ENCODE data around the gene TCF4.
A peak's percentile ranks its signal among the peaks of the same experiment; 100 is the strongest.

TCF4 gene

DNA sequence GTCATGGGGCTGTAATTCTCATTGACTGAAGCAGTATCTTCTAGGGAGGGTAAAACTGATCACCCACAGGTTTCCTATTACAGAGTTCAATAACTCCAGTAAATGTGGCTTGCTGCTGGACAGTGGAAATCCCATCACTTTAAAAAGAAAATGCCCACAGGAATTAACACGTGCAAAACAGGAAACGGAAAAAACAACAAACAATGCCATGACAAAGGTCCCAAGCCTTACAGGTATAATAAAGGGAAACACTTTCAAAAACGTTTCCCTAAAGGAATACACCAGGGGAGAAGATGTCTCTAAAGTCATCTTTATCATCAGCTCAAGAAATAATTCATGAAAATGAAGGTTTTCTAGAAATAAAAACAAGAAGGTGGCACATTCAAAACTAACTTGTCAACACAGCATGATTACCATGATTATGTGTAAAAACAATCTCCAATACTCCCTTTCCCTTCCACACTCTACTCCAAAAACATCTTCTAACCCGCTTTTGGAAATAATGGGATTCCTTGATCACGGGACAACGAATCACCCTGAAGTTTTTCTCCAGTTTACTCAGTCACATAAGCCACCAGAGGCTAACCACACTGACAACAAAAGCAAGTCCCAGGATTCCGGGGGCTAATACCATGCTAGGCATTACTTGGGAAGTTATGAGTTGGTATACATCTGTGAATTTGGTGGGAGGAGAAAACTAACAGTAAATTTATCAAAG lies 167.9 kb downstream of the TCF4 start:
- Histone ChIP-seq H3K27me3 (ENCODE audit: control insufficient read depth in 1 of 2, insufficient read depth in 2 of 2, low read length in 2 of 2) (no peaks in the 10 kb centered on the region), H3K36me3 (ENCODE audit: control insufficient read depth in 1 of 2, insufficient read depth in 2 of 2, low read length in 2 of 2) (no peaks in the 10 kb centered on the region), H3K9me3 (ENCODE audit: control insufficient read depth in 1 of 2, low read length in 2 of 2) (no peaks in the 10 kb centered on the region), H3K4me1 (ENCODE audit: control insufficient read depth in 1 of 2, insufficient read depth in 2 of 2, low read length in 2 of 2) (no peaks in the 10 kb centered on the region), H3K4me3 (ENCODE audit: low read depth in 1 of 2, low read length in 2 of 2) (peak overlapping the region; percentile 2 to 37), H3K9ac (ENCODE audit: low read depth in 1 of 2, low read length in 2 of 2) (peak overlapping the region in 1 of 2 donors; percentile 15), H3K27ac (ENCODE audit: low read depth, low read length) (peak overlapping the region; percentile 30)

DNA sequence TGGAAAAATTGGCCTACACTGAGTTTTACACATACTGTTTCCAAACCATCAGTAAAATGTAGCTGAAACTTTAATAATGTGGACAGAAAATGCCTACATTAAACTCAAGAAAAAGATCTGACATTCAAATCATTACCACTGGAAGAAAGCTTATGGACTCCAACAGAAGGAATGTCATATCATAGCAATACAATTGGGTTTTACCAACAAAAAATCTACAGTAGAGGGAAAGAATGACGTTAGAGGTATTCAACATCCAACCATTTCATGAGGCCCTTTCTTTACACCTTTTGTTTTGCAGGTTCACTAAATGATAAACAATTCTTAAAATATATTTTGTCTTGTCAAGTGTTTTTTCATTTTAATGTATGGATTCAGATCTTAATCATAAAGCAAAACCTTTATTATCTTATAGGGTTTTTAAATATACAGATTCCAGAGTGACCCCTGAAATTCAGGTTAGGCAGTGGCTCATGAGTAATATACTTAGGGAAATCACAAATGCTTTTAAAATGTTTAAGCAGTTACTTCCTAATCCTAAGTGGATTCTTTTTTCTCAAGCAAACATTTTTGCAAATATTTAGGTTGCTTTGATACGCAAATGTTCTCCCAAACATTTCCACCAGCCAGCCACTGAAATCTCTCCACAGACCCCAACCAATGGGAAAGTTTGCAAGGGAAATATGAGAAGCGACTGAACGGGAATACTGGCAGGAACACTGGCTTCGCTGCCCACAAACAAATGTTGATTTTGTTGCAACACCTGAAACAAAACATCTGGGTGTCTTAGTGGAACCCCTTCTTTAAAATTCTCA lies 168.7 kb downstream of the TCF4 start:
- Histone ChIP-seq H3K4me3 (ENCODE audit: low read depth in 1 of 2, low read length in 2 of 2) (peak overlapping the region in 1 of 2 donors; percentile 37), H3K9ac (ENCODE audit: low read depth in 1 of 2, low read length in 2 of 2) (no peak overlapping the region), H3K36me3 (ENCODE audit: control insufficient read depth in 1 of 2, insufficient read depth in 2 of 2, low read length in 2 of 2) (no peaks in the 10 kb centered on the region), H3K9me3 (ENCODE audit: control insufficient read depth in 1 of 2, low read length in 2 of 2) (no peaks in the 10 kb centered on the region), H3K4me1 (ENCODE audit: control insufficient read depth in 1 of 2, insufficient read depth in 2 of 2, low read length in 2 of 2) (no peaks in the 10 kb centered on the region), H3K27me3 (ENCODE audit: control insufficient read depth in 1 of 2, insufficient read depth in 2 of 2, low read length in 2 of 2) (no peaks in the 10 kb centered on the region), H3K27ac (ENCODE audit: low read depth, low read length) (peak overlapping the region; percentile 2)

DNA sequence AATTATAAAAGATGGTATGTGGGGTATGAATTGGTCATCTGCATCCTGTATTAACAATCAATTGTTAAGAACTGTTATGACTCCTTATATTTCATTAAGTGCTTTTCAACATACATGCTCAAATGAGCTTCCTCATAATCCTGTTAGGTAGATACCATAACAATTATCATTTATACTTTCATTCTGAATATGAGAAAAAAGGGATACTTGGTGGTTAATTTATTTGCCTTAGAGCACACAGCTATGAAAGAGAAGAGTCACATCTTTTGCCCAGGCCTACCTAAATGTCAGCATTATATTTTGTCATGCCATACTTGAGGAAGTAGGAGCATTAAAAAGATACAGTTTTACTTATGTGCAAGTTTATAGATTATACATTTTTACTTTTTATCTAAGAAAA lies 169.6 kb downstream of the TCF4 start:
- Histone ChIP-seq H3K9ac (ENCODE audit: low read depth in 1 of 2, low read length in 2 of 2) (no peak overlapping the region), H3K36me3 (ENCODE audit: control insufficient read depth in 1 of 2, insufficient read depth in 2 of 2, low read length in 2 of 2) (no peaks in the 10 kb centered on the region), H3K27me3 (ENCODE audit: control insufficient read depth in 1 of 2, insufficient read depth in 2 of 2, low read length in 2 of 2) (no peaks in the 10 kb centered on the region), H3K27ac (ENCODE audit: low read depth, low read length) (no peak overlapping the region), H3K4me3 (ENCODE audit: low read depth in 1 of 2, low read length in 2 of 2) (no peak overlapping the region), H3K9me3 (ENCODE audit: control insufficient read depth in 1 of 2, low read length in 2 of 2) (no peaks in the 10 kb centered on the region), H3K4me1 (ENCODE audit: control insufficient read depth in 1 of 2, insufficient read depth in 2 of 2, low read length in 2 of 2) (no peaks in the 10 kb centered on the region)

DNA sequence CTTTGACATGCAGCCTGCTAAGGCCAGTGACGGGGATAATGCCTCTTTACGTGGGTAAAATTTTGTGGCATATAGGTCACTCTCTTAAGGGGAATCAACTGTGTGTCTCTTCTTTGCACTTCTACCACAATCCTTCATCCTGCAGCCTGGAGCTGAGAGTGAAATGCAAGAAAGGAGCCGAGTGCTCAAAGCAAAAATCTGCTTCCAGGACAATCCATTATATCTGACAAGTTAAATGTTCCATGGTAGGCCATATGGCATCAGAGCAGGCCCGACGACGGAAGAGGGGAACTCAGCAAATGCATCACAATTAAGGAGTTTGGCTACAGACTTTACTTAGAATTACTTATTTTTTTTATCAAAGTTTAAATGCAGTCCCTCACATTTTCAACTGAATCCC lies 171.2 kb downstream of the TCF4 start:
- Histone ChIP-seq H3K4me1 (ENCODE audit: control insufficient read depth in 1 of 2, insufficient read depth in 2 of 2, low read length in 2 of 2) (no peaks in the 10 kb centered on the region), H3K9ac (ENCODE audit: low read depth in 1 of 2, low read length in 2 of 2) (no peak overlapping the region), H3K27ac (ENCODE audit: low read depth, low read length) (no peak overlapping the region)

DNA sequence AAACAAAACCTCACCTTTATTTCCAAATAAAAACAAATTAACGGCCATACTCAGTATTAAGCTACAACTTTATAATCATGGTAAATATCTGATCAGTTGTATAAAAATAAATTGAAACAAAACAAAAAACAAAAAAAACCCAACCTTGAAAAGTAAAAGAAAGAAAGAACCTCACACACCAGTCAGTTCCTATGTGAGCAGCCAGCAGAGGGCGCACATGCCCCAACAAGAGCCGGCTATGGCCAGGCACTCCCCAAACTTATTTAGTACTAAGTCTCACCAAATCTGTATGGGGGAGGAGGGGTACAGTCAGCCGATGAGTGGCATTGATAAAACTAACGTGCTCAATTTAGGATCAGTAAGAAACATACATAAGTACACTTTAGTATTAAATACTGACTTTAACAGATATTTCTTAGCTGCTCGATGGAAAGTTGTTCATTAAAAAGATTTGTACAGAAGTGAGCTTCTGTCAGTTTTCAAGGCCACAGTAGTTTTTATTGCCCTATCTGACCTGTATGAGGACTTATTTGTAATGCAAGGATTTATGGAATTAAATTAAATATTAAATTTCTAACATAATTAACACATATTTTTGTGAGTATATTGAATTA lies 172.6 kb downstream of the TCF4 start:
- Histone ChIP-seq H3K27ac (ENCODE audit: low read depth, low read length) (no peak overlapping the region), H3K27me3 (ENCODE audit: control insufficient read depth in 1 of 2, insufficient read depth in 2 of 2, low read length in 2 of 2) (no peaks in the 10 kb centered on the region), H3K4me1 (ENCODE audit: control insufficient read depth in 1 of 2, insufficient read depth in 2 of 2, low read length in 2 of 2) (no peaks in the 10 kb centered on the region), H3K4me3 (ENCODE audit: low read depth in 1 of 2, low read length in 2 of 2) (no peak overlapping the region), H3K9ac (ENCODE audit: low read depth in 1 of 2, low read length in 2 of 2) (no peak overlapping the region), H3K36me3 (ENCODE audit: control insufficient read depth in 1 of 2, insufficient read depth in 2 of 2, low read length in 2 of 2) (no peaks in the 10 kb centered on the region), H3K9me3 (ENCODE audit: control insufficient read depth in 1 of 2, low read length in 2 of 2) (no peaks in the 10 kb centered on the region)

More for the DNA sequence above, 171.2 kb downstream of the TCF4 start:
- H3K9me3 ChIP-seq (ENCODE audit: control insufficient read depth in 1 of 2, low read length in 2 of 2), result no peaks in the 10 kb centered on the region
- H3K27me3 ChIP-seq (ENCODE audit: control insufficient read depth in 1 of 2, insufficient read depth in 2 of 2, low read length in 2 of 2), result no peaks in the 10 kb centered on the region
- H3K36me3 ChIP-seq (ENCODE audit: control insufficient read depth in 1 of 2, insufficient read depth in 2 of 2, low read length in 2 of 2), result no peaks in the 10 kb centered on the region
- no peak overlapping the region for H3K4me3 ChIP-seq (ENCODE audit: low read depth in 1 of 2, low read length in 2 of 2)

DNA sequence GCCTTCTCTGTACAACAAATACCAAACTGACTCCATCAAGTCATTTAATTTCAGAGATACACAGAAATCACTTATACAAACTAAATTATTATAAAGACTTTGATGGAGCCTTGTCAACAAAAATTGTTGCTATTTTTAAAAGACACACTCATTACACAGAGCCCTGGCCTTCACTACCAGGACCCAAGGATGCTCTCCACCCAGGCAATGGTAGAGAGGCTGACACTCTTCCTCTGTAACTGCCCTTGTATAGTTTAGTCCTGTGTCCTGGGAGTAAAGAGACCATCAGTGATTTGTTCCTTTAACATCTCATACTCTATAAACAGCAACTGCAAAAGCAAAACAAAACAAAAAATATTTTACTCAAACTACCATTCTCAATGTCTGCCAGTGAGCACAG lies 173.5 kb downstream of the TCF4 start:
- Histone ChIP-seq H3K4me3 (ENCODE audit: low read depth in 1 of 2, low read length in 2 of 2) (no peak overlapping the region), H3K9me3 (ENCODE audit: control insufficient read depth in 1 of 2, low read length in 2 of 2) (no peaks in the 10 kb centered on the region), H3K27me3 (ENCODE audit: control insufficient read depth in 1 of 2, insufficient read depth in 2 of 2, low read length in 2 of 2) (no peaks in the 10 kb centered on the region), H3K4me1 (ENCODE audit: control insufficient read depth in 1 of 2, insufficient read depth in 2 of 2, low read length in 2 of 2) (no peaks in the 10 kb centered on the region), H3K9ac (ENCODE audit: low read depth in 1 of 2, low read length in 2 of 2) (no peak overlapping the region), H3K36me3 (ENCODE audit: control insufficient read depth in 1 of 2, insufficient read depth in 2 of 2, low read length in 2 of 2) (no peaks in the 10 kb centered on the region), H3K27ac (ENCODE audit: low read depth, low read length) (no peak overlapping the region)

DNA sequence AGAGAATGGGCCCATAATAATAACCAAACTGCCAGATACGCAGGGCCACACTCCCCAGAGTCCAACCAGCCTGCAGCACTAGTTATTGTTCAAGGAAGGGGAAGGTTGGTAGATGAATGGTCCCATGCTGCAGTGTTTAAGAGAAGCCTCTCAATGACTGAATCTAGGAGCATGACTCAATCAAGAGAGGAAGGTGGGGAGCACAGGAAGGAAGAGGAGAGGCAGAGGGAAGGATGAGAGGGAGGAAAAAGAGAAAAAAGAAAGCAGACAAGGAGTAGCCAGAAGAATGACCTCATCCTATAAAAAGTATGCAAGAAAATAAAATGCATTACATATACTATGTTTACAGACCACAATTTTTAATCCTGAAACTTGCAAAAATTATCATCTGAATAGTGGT lies 174.5 kb downstream of the TCF4 start:
- Histone ChIP-seq H3K9me3 (ENCODE audit: control insufficient read depth in 1 of 2, low read length in 2 of 2) (no peaks in the 10 kb centered on the region), H3K4me1 (ENCODE audit: control insufficient read depth in 1 of 2, insufficient read depth in 2 of 2, low read length in 2 of 2) (no peaks in the 10 kb centered on the region), H3K36me3 (ENCODE audit: control insufficient read depth in 1 of 2, insufficient read depth in 2 of 2, low read length in 2 of 2) (no peaks in the 10 kb centered on the region), H3K9ac (ENCODE audit: low read depth in 1 of 2, low read length in 2 of 2) (no peak overlapping the region), H3K27me3 (ENCODE audit: control insufficient read depth in 1 of 2, insufficient read depth in 2 of 2, low read length in 2 of 2) (no peaks in the 10 kb centered on the region), H3K27ac (ENCODE audit: low read depth, low read length) (no peak overlapping the region), H3K4me3 (ENCODE audit: low read depth in 1 of 2, low read length in 2 of 2) (no peak overlapping the region)

DNA sequence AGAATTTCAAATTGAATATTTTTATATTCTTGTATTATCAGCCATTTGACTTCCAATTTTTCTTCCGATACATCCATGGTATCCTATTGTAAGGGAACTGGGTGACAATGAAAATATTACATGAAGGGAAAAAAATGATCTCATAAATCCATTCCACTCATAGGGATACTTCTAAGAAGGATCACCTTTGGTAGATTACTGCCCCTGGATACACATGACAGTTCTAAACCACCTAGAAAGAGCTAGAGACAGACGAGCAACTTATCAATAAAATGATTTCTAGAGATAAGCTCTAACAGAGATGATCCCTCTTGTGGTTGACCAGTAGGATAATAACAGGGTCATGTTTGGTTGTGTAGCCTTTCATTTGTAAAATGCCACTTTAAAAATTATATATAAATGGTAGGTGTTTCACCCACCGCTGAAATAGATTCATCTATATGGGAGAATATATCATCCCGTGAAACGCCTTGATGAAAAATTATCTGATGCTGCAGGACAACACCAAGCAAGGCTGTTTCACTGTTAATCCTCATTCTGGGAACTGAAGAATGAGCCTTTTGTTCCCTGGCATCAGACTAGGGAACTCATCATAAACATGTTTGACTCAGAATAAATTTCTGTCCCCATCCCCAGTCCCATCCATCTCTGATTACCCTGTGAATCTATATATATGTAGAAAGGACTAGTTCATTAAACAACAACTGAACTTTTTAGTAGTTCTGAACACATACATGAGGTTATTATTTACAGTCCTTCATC lies 180.0 kb downstream of the TCF4 start:
- Histone ChIP-seq H3K4me1 (ENCODE audit: control insufficient read depth in 1 of 2, insufficient read depth in 2 of 2, low read length in 2 of 2) (no peaks in the 10 kb centered on the region), H3K36me3 (ENCODE audit: control insufficient read depth in 1 of 2, insufficient read depth in 2 of 2, low read length in 2 of 2) (no peaks in the 10 kb centered on the region), H3K9ac (ENCODE audit: low read depth in 1 of 2, low read length in 2 of 2) (no peak overlapping the region), H3K27me3 (ENCODE audit: control insufficient read depth in 1 of 2, insufficient read depth in 2 of 2, low read length in 2 of 2) (no peaks in the 10 kb centered on the region), H3K27ac (ENCODE audit: low read depth, low read length) (no peak overlapping the region), H3K4me3 (ENCODE audit: low read depth in 1 of 2, low read length in 2 of 2) (no peak overlapping the region), H3K9me3 (ENCODE audit: control insufficient read depth in 1 of 2, low read length in 2 of 2) (no peaks in the 10 kb centered on the region)

DNA sequence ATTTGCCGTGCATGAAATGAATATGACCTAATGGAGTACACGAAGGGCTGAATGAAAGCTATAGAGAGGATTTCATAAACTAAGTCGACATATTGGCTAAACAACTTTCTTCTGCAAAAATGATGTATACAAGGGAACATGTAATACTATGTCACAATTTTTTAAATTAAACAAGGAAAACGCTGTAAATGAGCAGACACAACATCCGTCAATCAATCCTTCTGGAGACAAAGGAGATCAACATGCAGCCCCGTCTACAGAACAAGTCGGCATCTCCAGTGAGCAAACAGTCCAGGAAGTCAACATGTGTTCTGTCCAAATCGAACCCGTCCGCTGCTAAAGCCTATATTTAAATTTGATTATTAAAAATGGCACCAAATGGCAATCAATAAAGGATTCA lies 180.8 kb downstream of the TCF4 start:
- H3K27me3 ChIP-seq (ENCODE audit: control insufficient read depth in 1 of 2, insufficient read depth in 2 of 2, low read length in 2 of 2), result no peaks in the 10 kb centered on the region
- no peaks in the 10 kb centered on the region for H3K4me1 ChIP-seq (ENCODE audit: control insufficient read depth in 1 of 2, insufficient read depth in 2 of 2, low read length in 2 of 2)
- no peaks in the 10 kb centered on the region for H3K9me3 ChIP-seq (ENCODE audit: control insufficient read depth in 1 of 2, low read length in 2 of 2)
- H3K36me3 ChIP-seq (ENCODE audit: control insufficient read depth in 1 of 2, insufficient read depth in 2 of 2, low read length in 2 of 2), result no peaks in the 10 kb centered on the region
- H3K9ac ChIP-seq (ENCODE audit: low read depth in 1 of 2, low read length in 2 of 2), result no peak overlapping the region
- H3K4me3 ChIP-seq (ENCODE audit: low read depth in 1 of 2, low read length in 2 of 2), result no peak overlapping the region
- no peak overlapping the region for H3K27ac ChIP-seq (ENCODE audit: low read depth, low read length)

All from duodenal mucosa (tissue), 2 donors.